BLaER1 treated with 17β-estradiol and CSF1 and Interleukin-3, amounts not matched to agents 10 nM and 100 nM (cell line): ENCODE results near the gene CMSS1.
A peak's percentile ranks its signal among the peaks of the same experiment; 100 is the strongest.

Experiments
- H3K27ac ChIP-seq, 11 experiments: shearing (Covaris generic); formaldehyde crosslinking; 2 replicates each; pipeline ENCODE4 v1.8.1; 2022
- H3K27me3 ChIP-seq, 11 experiments: shearing (Covaris generic); formaldehyde crosslinking; 2 replicates each; pipeline ENCODE4 v1.8.1; 2022
- H3K36me3 ChIP-seq, 11 experiments: shearing (Covaris generic); formaldehyde crosslinking; 2 replicates each; pipeline ENCODE4 v1.8.1; 2022
- H3K4me1 ChIP-seq, 10 experiments: shearing (Covaris generic); formaldehyde crosslinking; 2 replicates each; pipeline ENCODE4 v1.8.1; 2022
- H3K4me2 ChIP-seq, 11 experiments: shearing (Covaris generic); formaldehyde crosslinking; 2 replicates each; pipeline ENCODE4 v1.8.1; 2022
- H3K4me3 ChIP-seq, 10 experiments: shearing (Covaris generic); formaldehyde crosslinking; 2 replicates each; pipeline ENCODE4 v1.8.1; 2022
- H3K9ac ChIP-seq, 11 experiments: shearing (Covaris generic); formaldehyde crosslinking; 2 replicates each; pipeline ENCODE4 v1.8.1; 2022
- H3K9me3 ChIP-seq, 11 experiments: shearing (Covaris generic); formaldehyde crosslinking; replicated peaks in 1 of 11; 2 replicates each; pipeline ENCODE4 v1.8.1; 2022
- H4K20me1 ChIP-seq, 11 experiments: shearing (Covaris generic); formaldehyde crosslinking; 2 replicates each; pipeline ENCODE4 v1.8.1; 2022
- Cebpa-rat ChIP-seq, 11 experiments: shearing (Covaris generic); IDR thresholded peaks; 2 replicates each; pipeline ENCODE4 v1.8.1; 2022

Gene CMSS1

GRCh38 chr3:100175637-100176280, 358.1 kb downstream of the CMSS1 start:
- no peak overlapping the region for H3K9ac ChIP-seq
- H3K9me3 ChIP-seq: peaks cover 33 to 41% (median 36%) of the 10 kb centered on the region in 11 experiments
- H3K4me3 ChIP-seq: no peak overlapping the region
- no peak overlapping the region for H3K4me2 ChIP-seq
- H3K27ac ChIP-seq: no peak overlapping the region
- peaks cover 47 to 94% (median 85%) of the 10 kb centered on the region in 11 experiments for H3K36me3 ChIP-seq
- no peaks in the 10 kb centered on the region for H3K27me3 ChIP-seq
- no peak for TF ChIP-seq Cebpa-rat (IDR thresholded peaks at IDR 0.05)
- H4K20me1 ChIP-seq: no peaks in the 10 kb centered on the region
- H3K4me1 ChIP-seq: no peaks in the 10 kb centered on the region

GRCh38 chr3:100179692-100180349, 362.2 kb downstream of the CMSS1 start:
- H3K27me3 ChIP-seq: no peaks in the 10 kb centered on the region
- no peak for TF ChIP-seq Cebpa-rat (IDR thresholded peaks at IDR 0.05)

GRCh38 chr3:100183608-100184125, 366.0 kb downstream of the CMSS1 start:
- no peaks in the 10 kb centered on the region for H4K20me1 ChIP-seq
- H3K27me3 ChIP-seq: no peaks in the 10 kb centered on the region
- H3K4me1 ChIP-seq: peaks cover 24 to 36% (median 30%) of the 10 kb centered on the region in 10 experiments
- H3K4me2 ChIP-seq: peak overlapping the region in 10 of 11 experiments; percentile 14 to 73 (median 60); a peak in 17 of 22 replicates
- H3K9ac ChIP-seq: no peak overlapping the region
- H3K4me3 ChIP-seq: peak overlapping the region in 1 of 10 experiments; percentile 27; a peak in 1 of 20 replicates
- peaks cover 17 to 31% (median 24%) of the 10 kb centered on the region in 11 experiments for H3K36me3 ChIP-seq
- no peak for TF ChIP-seq Cebpa-rat (IDR thresholded peaks at IDR 0.05)
- H3K27ac ChIP-seq: peak overlapping the region in 2 of 11 experiments; percentile 13 to 47; a peak in 5 of 22 replicates
- H3K9me3 ChIP-seq: peaks cover 24 to 47% (median 37%) of the 10 kb centered on the region in 11 experiments

More at GRCh38 chr3:100179692-100180349, 362.2 kb downstream of the CMSS1 start:
- no peak overlapping the region for H3K27ac ChIP-seq
- H4K20me1 ChIP-seq: no peaks in the 10 kb centered on the region
- peaks cover 13 to 18% (median 18%) of the 10 kb centered on the region in 10 experiments for H3K4me1 ChIP-seq
- H3K4me3 ChIP-seq: peak overlapping the region in 7 of 10 experiments; percentile 11 to 38 (median 33); a peak in 7 of 20 replicates
- H3K36me3 ChIP-seq: peaks cover 40 to 65% (median 57%) of the 10 kb centered on the region in 11 experiments
- peaks cover 38 to 66% (median 51%) of the 10 kb centered on the region in 11 experiments for H3K9me3 ChIP-seq
- no peak overlapping the region for H3K9ac ChIP-seq
- H3K4me2 ChIP-seq: no peak overlapping the region

GRCh38 chr3:100184948-100185570, 367.4 kb downstream of the CMSS1 start:
- no peak for TF ChIP-seq Cebpa-rat (IDR thresholded peaks at IDR 0.05)
- Histone ChIP-seq H3K27me3 (no peaks in the 10 kb centered on the region), H3K4me3 (no peak overlapping the region), H3K9ac (no peak overlapping the region), H4K20me1 (no peaks in the 10 kb centered on the region), H3K9me3 (peaks cover 10 to 33% (median 23%) of the 10 kb centered on the region in 11 experiments), H3K27ac (peak overlapping the region in 8 of 11 experiments; percentile 3 to 47 (median 19); a peak in 7 of 22 replicates), H3K4me1 (peaks cover 24 to 36% (median 30%) of the 10 kb centered on the region in 10 experiments), H3K36me3 (peaks cover 3 to 17% (median 10%) of the 10 kb centered on the region in 11 experiments), H3K4me2 (peak overlapping the region; percentile 49 to 73 (median 60))

GRCh38 chr3:100185847-100186246, 368.2 kb downstream of the CMSS1 start:
- Histone ChIP-seq H3K27ac (peak overlapping the region in 3 of 11 experiments; percentile 32 to 47 (median 43); a peak in 3 of 22 replicates), H3K9ac (no peak overlapping the region; a peak in 1 of 22 replicates), H3K4me1 (peaks cover 24 to 36% (median 30%) of the 10 kb centered on the region in 10 experiments), H3K9me3 (peaks cover 2 to 25% (median 15%) of the 10 kb centered on the region in 11 experiments; a peak in 20 of 22 replicates), H3K27me3 (no peaks in the 10 kb centered on the region), H3K4me2 (peak overlapping the region; percentile 49 to 73 (median 60)), H3K36me3 (peaks cover 0 to 9% (median 2%) of the 10 kb centered on the region in 11 experiments; a peak in 7 of 22 replicates), H4K20me1 (no peaks in the 10 kb centered on the region), H3K4me3 (no peak overlapping the region)
- no peak for TF ChIP-seq Cebpa-rat (IDR thresholded peaks at IDR 0.05)

GRCh38 chr3:100189444-100189964, 371.8 kb downstream of the CMSS1 start:
- no peak for TF ChIP-seq Cebpa-rat (IDR thresholded peaks at IDR 0.05)
- Histone ChIP-seq H3K4me3 (no peak overlapping the region), H3K9ac (no peak overlapping the region), H3K4me1 (peaks cover 14 to 22% (median 16%) of the 10 kb centered on the region in 10 experiments), H4K20me1 (no peaks in the 10 kb centered on the region), H3K4me2 (no peak overlapping the region), H3K27me3 (no peaks in the 10 kb centered on the region), H3K27ac (no peak overlapping the region), H3K36me3 (no peaks in the 10 kb centered on the region), H3K9me3 (0 out of 22 replicates have a peak, but pooled peaks cover 0 to 8% (median 0%) of the 10 kb centered on the region in 11 experiments)

- TF ChIP-seq Cebpa-rat (IDR thresholded peaks at IDR 0.05): no peak
- H3K36me3 ChIP-seq: no peaks in the 10 kb centered on the region
- no peak overlapping the region for H3K27ac ChIP-seq
- no peak overlapping the region for H3K9ac ChIP-seq
- H3K4me3 ChIP-seq: no peak overlapping the region
- peaks cover 5 to 26% (median 19%) of the 10 kb centered on the region in 11 experiments; a peak in 14 of 22 replicates for H3K9me3 ChIP-seq
- H3K4me2 ChIP-seq: no peak overlapping the region
- no peaks in the 10 kb centered on the region for H4K20me1 ChIP-seq
- H3K27me3 ChIP-seq: no peaks in the 10 kb centered on the region
- no peaks in the 10 kb centered on the region for H3K4me1 ChIP-seq
Observed at GRCh38 chr3:100195375-100195774, 377.7 kb downstream of the CMSS1 start.

- H3K36me3 ChIP-seq: no peaks in the 10 kb centered on the region
- H3K4me3 ChIP-seq: no peak overlapping the region
- no peaks in the 10 kb centered on the region for H3K4me1 ChIP-seq
- H3K27ac ChIP-seq: no peak overlapping the region
- peaks cover 5 to 26% (median 19%) of the 10 kb centered on the region in 11 experiments; a peak in 16 of 22 replicates for H3K9me3 ChIP-seq
- H3K27me3 ChIP-seq: no peaks in the 10 kb centered on the region
- no peak for TF ChIP-seq Cebpa-rat (IDR thresholded peaks at IDR 0.05)
- no peaks in the 10 kb centered on the region for H4K20me1 ChIP-seq
- no peak overlapping the region for H3K9ac ChIP-seq
- H3K4me2 ChIP-seq: no peak overlapping the region
Observed at GRCh38 chr3:100197876-100198275, 380.2 kb downstream of the CMSS1 start.
